Stimulated activated CD4-positive, alpha-beta T cell treated with anti-CD3 and anti-CD28 coated beads, Interleukin-15, amount 100 ng/mL, for 48 hours (primary cell): ENCODE data around the gene KDR.

Experiments used
- DNase-seq, 2 donors: peaks; one replicate each; pipeline ENCODE4 v3.0.0-alpha.2; 2020; ENCODE audit warnings: low read depth in 2 of 2

Gene KDR

GRCh38 chr4:55079451-55080173 is 45.8 kb downstream of the KDR start:
- no peak for DNase-seq

GRCh38 chr4:55078987-55079386 is 46.4 kb downstream of the KDR start:
- no peak for DNase-seq

- no peak for DNase-seq
Observed at GRCh38 chr4:55077577-55077976, 47.8 kb downstream of the KDR start.

GRCh38 chr4:55075823-55076716 is 49.3 kb downstream of the KDR start:
- no peak for DNase-seq

GRCh38 chr4:55075376-55075775 is 50.0 kb downstream of the KDR start:
- DNase-seq: no peak

GRCh38 chr4:55074386-55074785 is 51.0 kb downstream of the KDR start:
- no peak for DNase-seq

GRCh38 chr4:55071951-55072350 is 53.4 kb downstream of the KDR start:
- no peak for DNase-seq

- no peak for DNase-seq
Observed at GRCh38 chr4:55069248-55069647, 56.1 kb downstream of the KDR start.

GRCh38 chr4:55068522-55068921 is 56.9 kb downstream of the KDR start:
- DNase-seq: no peak

GRCh38 chr4:55066018-55066417 is 59.4 kb downstream of the KDR start:
- DNase-seq: no peak

GRCh38 chr4:55055529-55055928 is 69.9 kb downstream of the KDR start:
- no peak for DNase-seq

GRCh38 chr4:55051532-55051931 is 73.9 kb downstream of the KDR start:
- DNase-seq: no peak

GRCh38 chr4:55050418-55050950 is 74.9 kb downstream of the KDR start:
- DNase-seq: no peak

- DNase-seq: no peak
Observed at GRCh38 chr4:55038176-55038890, 87.1 kb downstream of the KDR start.

GRCh38 chr4:55037728-55038127 is 87.7 kb downstream of the KDR start:
- no peak for DNase-seq

GRCh38 chr4:55036405-55036804 is 89.0 kb downstream of the KDR start:
- DNase-seq: no peak

- DNase-seq: no peak
Observed at GRCh38 chr4:55035892-55036291, 89.5 kb downstream of the KDR start.

- no peak for DNase-seq
Observed at GRCh38 chr4:55033296-55033695, 92.1 kb downstream of the KDR start.

GRCh38 chr4:55032788-55033187 is 92.6 kb downstream of the KDR start:
- DNase-seq: no peak

- DNase-seq: no peak
Observed at GRCh38 chr4:55032179-55032578, 93.2 kb downstream of the KDR start.

- DNase-seq: no peak
Observed at GRCh38 chr4:55031158-55031557, 94.2 kb downstream of the KDR start.

GRCh38 chr4:55030589-55030988 is 94.8 kb downstream of the KDR start:
- DNase-seq: no peak
